HepG2 (cell line): ENCODE data around the gene TUBB3. TPM values are rescaled to one million over a fixed set of nuclear protein-coding genes. Genes with fewer than 3 reads are reported as not detected.

Experiments
- CAMTA2 ChIP-seq: sonication (generic); formaldehyde crosslinking; IDR thresholded peaks from 2 replicates; pipeline ENCODE4 v1.4.0; 2020; ENCODE audit warnings: mild to moderate bottlenecking, missing genetic modification reagents, borderline replicate concordance
- DRAP1 ChIP-seq: IDR thresholded peaks from 2 replicates; pipeline ENCODE4 v1.6.1; 2016; ENCODE audit warnings: missing genetic modification reagents, missing compliant biosample characterization
- HNRNPLL ChIP-seq: fragments of 200-400 bp; formaldehyde crosslinking; IDR thresholded peaks from 2 replicates; pipeline ENCODE4 v1.6.1; 2017; ENCODE audit warnings: mild to moderate bottlenecking, low read depth, low read length; ENCODE audit not compliant: poor library complexity, severe bottlenecking
- MATR3 ChIP-seq: sonication (generic); formaldehyde crosslinking; IDR thresholded peaks from 2 replicates; pipeline ENCODE4 v1.4.0; 2020; ENCODE audit warnings: missing genetic modification reagents
- NFAT5 ChIP-seq: sonication (generic); formaldehyde crosslinking; IDR thresholded peaks from 2 replicates; pipeline ENCODE4 v1.4.0; 2020; ENCODE audit warnings: missing genetic modification reagents
- NFATC3 ChIP-seq: sonication (generic); formaldehyde crosslinking; IDR thresholded peaks from 2 replicates; pipeline ENCODE4 v1.5.1; 2020; ENCODE audit warnings: mild to moderate bottlenecking, missing genetic modification reagents
- PCBP2 ChIP-seq: fragments of 200-400 bp; formaldehyde crosslinking; optimal IDR thresholded peaks from 2 replicates; pipeline ENCODE3; 2018; ENCODE audit warnings: low read length, low read depth; ENCODE audit not compliant: poor library complexity, severe bottlenecking
- SAP130 ChIP-seq: IDR thresholded peaks from 2 replicates; pipeline ENCODE4 v1.6.1; 2016; ENCODE audit warnings: low read depth
- SRSF9 ChIP-seq: fragments of 200-400 bp; formaldehyde crosslinking; IDR thresholded peaks from 2 replicates; pipeline ENCODE4 v1.6.1; 2018; ENCODE audit warnings: borderline replicate concordance, mild to moderate bottlenecking, low read depth, low read length; ENCODE audit not compliant: insufficient read depth, poor library complexity, severe bottlenecking
- THRA ChIP-seq: sonication (generic); formaldehyde crosslinking; IDR thresholded peaks from 2 replicates; pipeline ENCODE4 v1.4.0; 2020; ENCODE audit warnings: missing genetic modification reagents, borderline replicate concordance
- TRIM24 ChIP-seq: sonication (generic); formaldehyde crosslinking; IDR thresholded peaks from 2 replicates; pipeline ENCODE4 v1.8.0; 2022; ENCODE audit warnings: mild to moderate bottlenecking, missing genetic modification reagents
- YEATS4 ChIP-seq: sonication (generic); formaldehyde crosslinking; IDR thresholded peaks from 2 replicates; pipeline ENCODE4 v1.4.0; 2020; ENCODE audit warnings: missing genetic modification reagents, borderline replicate concordance
- ZNF124 ChIP-seq: sonication (generic); formaldehyde crosslinking; IDR thresholded peaks from 2 replicates; pipeline ENCODE4 v1.4.0; 2020; ENCODE audit warnings: missing genetic modification reagents
- ZNF382 ChIP-seq: sonication (generic); formaldehyde crosslinking; IDR thresholded peaks from 2 replicates; pipeline ENCODE4 v1.5.0; 2020; ENCODE audit warnings: missing genetic modification reagents, mild to moderate bottlenecking, borderline replicate concordance
- ZNF615 ChIP-seq: sonication (generic); formaldehyde crosslinking; IDR thresholded peaks from 2 replicates; pipeline ENCODE4 v1.5.0; 2020; ENCODE audit warnings: mild to moderate bottlenecking, missing genetic modification reagents, borderline replicate concordance
- ZNF710 ChIP-seq: sonication (generic); formaldehyde crosslinking; IDR thresholded peaks from 2 replicates; pipeline ENCODE4 v1.5.0; 2020; ENCODE audit warnings: mild to moderate bottlenecking, missing genetic modification reagents, borderline replicate concordance
- ZNF724P ChIP-seq: sonication (generic); formaldehyde crosslinking; IDR thresholded peaks from 2 replicates; pipeline ENCODE4 v1.8.0; 2022; ENCODE audit warnings: missing genetic modification reagents, borderline replicate concordance
- polyA plus RNA-seq, 8 experiments: library from polyadenylated mRNA; depleted of rRNA in 3 of 8; stranded (reverse) in 7 of 8; unstranded in 1 of 8; fragments of >200 nt; fragmentation: Illumina TruSeq in 4 of 8; extraction: Trizol in 4 of 8; gene quantifications; 2 replicates each; pipeline versions ENCODE4 v1.2.1 to v1.2.3, GENCODE V29; 2011 to 2016; ENCODE audit warnings: low read depth in 4 of 8, missing spikeins in 1 of 8, mixed read lengths in 1 of 8; ENCODE audit not compliant: insufficient read depth in 1 of 8
- total RNA-seq, 5 experiments: library from RNA; depleted of rRNA; stranded (reverse); fragments of >200 nt; fragmentation: Illumina TruSeq; extraction: Trizol; gene quantifications; 2 replicates each; pipeline ENCODE4 v1.2.3, GENCODE V29; 2016; ENCODE audit warnings: low read depth in 1 of 5
- TF ChIP-seq, protein P1 (sequence below): sonication (generic); formaldehyde crosslinking; IDR thresholded peaks from 2 replicates; pipeline ENCODE4 v1.5.0; 2020; ENCODE audit warnings: mild to moderate bottlenecking, missing genetic modification reagents
- TF ChIP-seq, protein P2 (sequence below): sonication (generic); formaldehyde crosslinking; IDR thresholded peaks from 2 replicates; pipeline ENCODE4 v1.4.0; 2020; ENCODE audit warnings: mild to moderate bottlenecking, missing genetic modification reagents

Gene TUBB3
- total and polyA plus RNA-seq, 2 of the 13 experiments (the other 11 are each of a cell fraction or from before 2014, with no cell fraction given), result 110 to 185 TPM

- TF ChIP-seq SRSF9 (no peak), TRIM24 (CRISPR knock-in tag) (no peak), SAP130 (CRISPR knock-in tag) (peak; percentile 60; the same call in 1 of the 2 replicates), HNRNPLL (peak; percentile 48), MATR3 (no peak), ZNF124 (0 out of 2 replicates have a peak, but pooled peaks have one; percentile 5), PCBP2 (no peak), YEATS4 (CRISPR knock-in tag) (peak; percentile 72; the same call in 1 of the 2 replicates), ZNF724P (no peak), CAMTA2 (CRISPR knock-in tag) (no peak; the same call in none of the 2 replicates), DRAP1 (no peak), ZNF615 (CRISPR knock-in tag) (peak; percentile 84; the same call in 1 of the 2 replicates), ZNF382 (CRISPR knock-in tag) (no peak), ZNF710 (peak; percentile 42; the same call in 1 of the 2 replicates), NFATC3 (no peak), NFAT5 (CRISPR knock-in tag) (no peak), THRA (CRISPR knock-in tag) (0 out of 2 replicates have a peak, but pooled peaks have one; percentile 7)
- TF ChIP-seq, protein P1, sequence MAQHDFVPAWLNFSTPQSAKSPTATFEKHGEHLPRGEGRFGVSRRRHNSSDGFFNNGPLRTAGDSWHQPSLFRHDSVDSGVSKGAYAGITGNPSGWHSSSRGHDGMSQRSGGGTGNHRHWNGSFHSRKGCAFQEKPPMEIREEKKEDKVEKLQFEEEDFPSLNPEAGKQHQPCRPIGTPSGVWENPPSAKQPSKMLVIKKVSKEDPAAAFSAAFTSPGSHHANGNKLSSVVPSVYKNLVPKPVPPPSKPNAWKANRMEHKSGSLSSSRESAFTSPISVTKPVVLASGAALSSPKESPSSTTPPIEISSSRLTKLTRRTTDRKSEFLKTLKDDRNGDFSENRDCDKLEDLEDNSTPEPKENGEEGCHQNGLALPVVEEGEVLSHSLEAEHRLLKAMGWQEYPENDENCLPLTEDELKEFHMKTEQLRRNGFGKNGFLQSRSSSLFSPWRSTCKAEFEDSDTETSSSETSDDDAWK (CRISPR knock-in tag), result no peak
- TF ChIP-seq, protein P2, sequence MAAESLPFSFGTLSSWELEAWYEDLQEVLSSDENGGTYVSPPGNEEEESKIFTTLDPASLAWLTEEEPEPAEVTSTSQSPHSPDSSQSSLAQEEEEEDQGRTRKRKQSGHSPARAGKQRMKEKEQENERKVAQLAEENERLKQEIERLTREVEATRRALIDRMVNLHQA, result no peak
Measured at GRCh38 chr16:89922477-89922883, 662 bp upstream of the TUBB3 start (continued).
